IMR-90 (cell line): Measurements from ENCODE around the gene PDCD11. TPM values are rescaled to one million over a fixed set of nuclear protein-coding genes. Genes with fewer than 3 reads are reported as not detected.

Experiments used
- ATAC-seq: fragments of 200-7000 bp; cut with Tn5 transposase; 2 replicates; pipeline ENCODE4 v1.9.1; 2020; ENCODE audit warnings: low read depth, mild to moderate bottlenecking, moderate library complexity
- BruUV-seq: library from RNA; stranded (reverse); fragments of 400-500 nt; replicated peaks from 2 replicates; lab custom pipeline; 2021; lab: Mats Ljungman, UMichigan
- CTCF ChIA-PET: fragments of 300-600 bp; formaldehyde crosslinking; extraction: SDS; loops from one replicate; lab custom pipeline; 2021; ENCODE audit warnings: antibody characterized with exemption; lab: Yijun Ruan, JAX
- POLR2A ChIA-PET: fragments of 300-600 bp; sonication (Branson Sonifier 250); formaldehyde crosslinking; loops from one replicate; lab custom pipeline; 2022; ENCODE audit warnings: antibody characterized with exemption; ENCODE audit not compliant: unreplicated experiment; lab: Charles Lee
- DNase-seq: peaks from one replicate; pipeline ENCODE4 v3.0.0; 2013
- H2AFZ ChIP-seq: replicated peaks from 2 replicates; pipeline ENCODE3; 2013; ENCODE audit warnings: low read length, mild to moderate bottlenecking; ENCODE audit not compliant: poor library complexity
- H2AK5ac ChIP-seq: 2 replicates; pipeline ENCODE4 v1.6.1; 2013; ENCODE audit warnings: low read depth, low read length, inconsistent platforms
- H2AK9ac ChIP-seq: replicated peaks from 2 replicates; pipeline ENCODE3; 2013; ENCODE audit warnings: mild to moderate bottlenecking, low read depth, low read length, moderate library complexity; ENCODE audit not compliant: poor library complexity
- H2BK120ac ChIP-seq: 2 replicates; pipeline ENCODE4 v1.6.1; 2013; ENCODE audit warnings: low read depth, low read length, inconsistent platforms
- H2BK15ac ChIP-seq: 3 replicates; pipeline ENCODE4 v1.6.1; 2013; ENCODE audit warnings: low read depth, low read length, inconsistent platforms
- H2BK20ac ChIP-seq: 2 replicates; pipeline ENCODE4 v1.6.1; 2013; ENCODE audit warnings: low read depth, mild to moderate bottlenecking, inconsistent platforms, low read length, moderate library complexity
- H2BK5ac ChIP-seq: 2 replicates; pipeline ENCODE4 v1.6.1; 2013; ENCODE audit warnings: mild to moderate bottlenecking, low read depth, low read length, inconsistent platforms; ENCODE audit not compliant: poor library complexity, severe bottlenecking
- H3K14ac ChIP-seq: replicated peaks from 2 replicates; pipeline ENCODE4 v1.6.1; 2013; ENCODE audit warnings: low read depth, low read length, inconsistent platforms
- H3K18ac ChIP-seq: 2 replicates; pipeline ENCODE4 v1.6.1; 2013; ENCODE audit warnings: low read depth, low read length, control low read depth
- H3K23ac ChIP-seq: 2 replicates; pipeline ENCODE4 v1.6.1; 2013; ENCODE audit warnings: low read depth, low read length, inconsistent platforms
- H3K27ac ChIP-seq: 2 replicates; pipeline ENCODE4 v1.5.1; 2013; ENCODE audit warnings: mild to moderate bottlenecking, control low read depth, low read length; ENCODE audit not compliant: insufficient read depth
- H3K27me3 ChIP-seq: 2 replicates; pipeline ENCODE4 v1.6.1; 2013; ENCODE audit warnings: low read length; ENCODE audit not compliant: control insufficient read depth, insufficient read depth
- H3K36me3 ChIP-seq: 2 replicates; pipeline ENCODE4 v1.6.1; 2013; ENCODE audit warnings: low read length, mixed read lengths; ENCODE audit not compliant: control insufficient read depth, insufficient read depth
- H3K4ac ChIP-seq: 2 replicates; pipeline ENCODE4 v1.6.1; 2013; ENCODE audit warnings: low read depth, low read length, inconsistent platforms
- H3K4me1 ChIP-seq: 2 replicates; pipeline ENCODE4 v1.6.1; 2013; ENCODE audit warnings: low read length, mixed read lengths; ENCODE audit not compliant: control insufficient read depth, insufficient read depth
- H3K4me2 ChIP-seq: 2 replicates; pipeline ENCODE4 v1.6.1; 2013; ENCODE audit warnings: low read depth, mild to moderate bottlenecking, control low read depth, low read length, moderate library complexity
- H3K4me3 ChIP-seq: 2 replicates; pipeline ENCODE4 v1.5.1; 2013; ENCODE audit warnings: low read depth, mild to moderate bottlenecking, control low read depth, low read length, moderate library complexity; ENCODE audit not compliant: insufficient read depth
- H3K56ac ChIP-seq: 2 replicates; pipeline ENCODE4 v1.6.1; 2013; ENCODE audit warnings: low read length, inconsistent platforms; ENCODE audit not compliant: insufficient read depth; ENCODE audit errors: extremely low read depth
- H3K79me1 ChIP-seq, 2 experiments: 2 replicates each; pipeline ENCODE4 v1.6.1; 2013; ENCODE audit warnings: low read length in 2 of 2, inconsistent platforms in 1 of 2, low read depth in 1 of 2
- H3K9ac ChIP-seq: 2 replicates; pipeline ENCODE4 v1.6.1; 2013; ENCODE audit warnings: low read depth, low read length, control low read depth
- H3K9me1 ChIP-seq: 2 replicates; pipeline ENCODE4 v1.6.1; 2013; ENCODE audit warnings: low read length, inconsistent platforms; ENCODE audit not compliant: insufficient read depth
- H3K9me3 ChIP-seq: 2 replicates; pipeline ENCODE4 v1.6.1; 2013; ENCODE audit warnings: low read length; ENCODE audit not compliant: control insufficient read depth, insufficient read depth
- H4K20me1 ChIP-seq: 2 replicates; pipeline ENCODE4 v1.6.1; 2013; ENCODE audit warnings: low read length, inconsistent platforms; ENCODE audit not compliant: insufficient read depth
- H4K5ac ChIP-seq: 2 replicates; pipeline ENCODE4 v1.6.1; 2013; ENCODE audit warnings: mild to moderate bottlenecking, low read depth, low read length, control low read depth
- H4K8ac ChIP-seq, 2 experiments: 2 replicates each; pipeline ENCODE4 v1.6.1; 2013; ENCODE audit warnings: low read depth in 2 of 2, low read length in 2 of 2, control low read depth in 1 of 2, inconsistent platforms in 1 of 2
- H4K91ac ChIP-seq: 2 replicates; pipeline ENCODE4 v1.6.1; 2013; ENCODE audit warnings: low read depth, low read length, inconsistent platforms; ENCODE audit not compliant: insufficient read depth
- BHLHE40 ChIP-seq: fragments of 150-350 bp; IDR thresholded peaks from 2 replicates; pipeline ENCODE4 v1.6.1; 2016; ENCODE audit warnings: mild to moderate bottlenecking, low read depth, low read length
- FOS ChIP-seq: fragments of 150-350 bp; IDR thresholded peaks from 2 replicates; pipeline ENCODE4 v1.6.1; 2016; ENCODE audit warnings: low read depth, low read length
- MAFK ChIP-seq: IDR thresholded peaks from 2 replicates; pipeline ENCODE4 v1.6.1; 2012; ENCODE audit warnings: low read depth, low read length, improper control_type of control experiment
- MAZ ChIP-seq: IDR thresholded peaks from 2 replicates; pipeline ENCODE4 v1.6.1; 2012; ENCODE audit warnings: low read depth, mild to moderate bottlenecking, low read length, improper control_type of control experiment, moderate library complexity, borderline replicate concordance
- MXI1 ChIP-seq: IDR thresholded peaks from 2 replicates; pipeline ENCODE4 v1.6.1; 2012; ENCODE audit warnings: low read depth, mild to moderate bottlenecking, low read length, moderate library complexity, borderline replicate concordance
- NFE2L2 ChIP-seq: fragments of 150-350 bp; IDR thresholded peaks from 2 replicates; pipeline ENCODE4 v1.6.1; 2016; ENCODE audit warnings: low read depth, mild to moderate bottlenecking, low read length
- POLR2A ChIP-seq: IDR thresholded peaks from 2 replicates; pipeline ENCODE4 v1.6.1; 2012; ENCODE audit warnings: mild to moderate bottlenecking, low read depth, low read length
- RCOR1 ChIP-seq: IDR thresholded peaks from 2 replicates; pipeline ENCODE4 v1.6.1; 2012; ENCODE audit warnings: mild to moderate bottlenecking, low read length, improper control_type of control experiment; ENCODE audit not compliant: insufficient replicate concordance
- RFX5 ChIP-seq: IDR thresholded peaks from 2 replicates; pipeline ENCODE4 v1.8.0; 2012; ENCODE audit warnings: low read depth, mild to moderate bottlenecking, low read length, moderate library complexity
- WGBS, 2 experiments: methylation state at CpG; one replicate each; pipeline versions ENCODE4 v1.1.5 to v1.1.7; 2013; ENCODE audit warnings: missing lambda C conversion rate in 2 of 2; ENCODE audit not compliant: insufficient read length in 1 of 2; ENCODE audit errors: extremely low coverage in 2 of 2; 5-methylcytosine and 5-hydroxymethylcytosine counted together
- dilution Hi-C: fragments of 300-500 bp; cut with HindIII; formaldehyde crosslinking; loops from one replicate; pipeline ENCODE4 v1.14.3; 2018; ENCODE audit warnings: low sequenced_read_pairs; ENCODE audit not compliant: unreplicated experiment
- in situ Hi-C: fragments of 300-500 bp; cut with MboI; formaldehyde crosslinking; loops from 3 replicates; pipeline ENCODE4 v1.14.3; 2019; ENCODE audit warnings: low sequenced_read_pairs, inconsistent platforms, mixed read lengths
- intact Hi-C: fragments of 100-400 bp; cut with micrococcal nuclease; formaldehyde crosslinking; loops from 2 replicates; pipeline ENCODE4 v1.10.0; 2022
- polyA plus RNA-seq, 3 experiments: library from polyadenylated mRNA; depleted of rRNA; stranded (reverse); fragments of >200 nt; gene quantifications; 2 replicates each; pipeline ENCODE4 v1.2.3, GENCODE V29; 2012; ENCODE audit warnings: low replicate concordance in 1 of 3
- total RNA-seq: library from RNA; depleted of rRNA; stranded (reverse); fragments of >200 nt; gene quantifications from 2 replicates; pipeline ENCODE4 v1.2.3, GENCODE V29; 2012
- TF ChIP-seq, protein P1 (sequence below): conservative IDR thresholded peaks from 2 replicates; pipeline ENCODE4 v1.5.1; 2012; ENCODE audit warnings: mild to moderate bottlenecking, low read depth, low read length, improper control_type of control experiment
- TF ChIP-seq, protein P2 (sequence below): fragments of 150-350 bp; IDR thresholded peaks from 2 replicates; pipeline ENCODE4 v1.6.1; 2017; ENCODE audit warnings: mild to moderate bottlenecking, antibody characterized with exemption, low read length, low read depth

Gene PDCD11
- total and polyA plus RNA-seq, 2 of the 4 experiments (the other 2 are of a cell fraction): 20.4 to 56.8 TPM

DNA sequence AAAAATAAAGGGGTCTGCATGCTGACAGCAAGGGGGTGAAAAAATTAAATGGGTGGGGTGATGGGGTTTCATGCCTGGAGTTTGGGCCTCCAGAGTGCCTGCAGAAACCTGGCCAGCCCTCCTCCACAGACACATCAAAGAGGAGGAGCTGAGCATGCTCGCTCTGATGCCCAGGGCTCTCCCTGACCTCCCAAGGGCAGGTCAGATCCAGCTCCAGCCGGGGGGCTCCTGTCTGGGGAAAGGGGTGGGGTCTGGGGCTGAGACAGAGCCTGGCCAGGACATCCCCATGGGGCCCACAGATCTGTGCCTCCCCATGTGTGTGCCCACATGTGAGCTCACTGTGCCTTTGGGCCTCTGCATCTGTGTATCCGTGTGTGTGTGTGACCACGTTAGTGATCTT lies 63.2 kb downstream of the PDCD11 start:
- H3K27me3 ChIP-seq: peaks cover 25% of the 10 kb centered on the region
- dilution Hi-C loops: no loop called here
- H3K9me1 ChIP-seq: no peaks in the 10 kb centered on the region; the same call in 1 of the 2 replicates
- no peaks in the 10 kb centered on the region for H3K79me1 ChIP-seq
- ATAC-seq (no peak), DNase-seq (no peak)
- H3K4me2 ChIP-seq: no peak overlapping the region
- H3K18ac ChIP-seq: no peak overlapping the region
- TF ChIP-seq RFX5 (no peak), FOS (no peak), MAZ (no peak), NFE2L2 (no peak), POLR2A (no peak), MXI1 (no peak), RCOR1 (no peak), MAFK (no peak), BHLHE40 (no peak)
- TF ChIP-seq, protein P1, sequence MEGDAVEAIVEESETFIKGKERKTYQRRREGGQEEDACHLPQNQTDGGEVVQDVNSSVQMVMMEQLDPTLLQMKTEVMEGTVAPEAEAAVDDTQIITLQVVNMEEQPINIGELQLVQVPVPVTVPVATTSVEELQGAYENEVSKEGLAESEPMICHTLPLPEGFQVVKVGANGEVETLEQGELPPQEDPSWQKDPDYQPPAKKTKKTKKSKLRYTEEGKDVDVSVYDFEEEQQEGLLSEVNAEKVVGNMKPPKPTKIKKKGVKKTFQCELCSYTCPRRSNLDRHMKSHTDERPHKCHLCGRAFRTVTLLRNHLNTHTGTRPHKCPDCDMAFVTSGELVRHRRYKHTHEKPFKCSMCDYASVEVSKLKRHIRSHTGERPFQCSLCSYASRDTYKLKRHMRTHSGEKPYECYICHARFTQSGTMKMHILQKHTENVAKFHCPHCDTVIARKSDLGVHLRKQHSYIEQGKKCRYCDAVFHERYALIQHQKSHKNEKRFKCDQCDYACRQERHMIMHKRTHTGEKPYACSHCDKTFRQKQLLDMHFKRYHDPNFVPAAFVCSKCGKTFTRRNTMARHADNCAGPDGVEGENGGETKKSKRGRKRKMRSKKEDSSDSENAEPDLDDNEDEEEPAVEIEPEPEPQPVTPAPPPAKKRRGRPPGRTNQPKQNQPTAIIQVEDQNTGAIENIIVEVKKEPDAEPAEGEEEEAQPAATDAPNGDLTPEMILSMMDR: no peak
- TF ChIP-seq, protein P2, sequence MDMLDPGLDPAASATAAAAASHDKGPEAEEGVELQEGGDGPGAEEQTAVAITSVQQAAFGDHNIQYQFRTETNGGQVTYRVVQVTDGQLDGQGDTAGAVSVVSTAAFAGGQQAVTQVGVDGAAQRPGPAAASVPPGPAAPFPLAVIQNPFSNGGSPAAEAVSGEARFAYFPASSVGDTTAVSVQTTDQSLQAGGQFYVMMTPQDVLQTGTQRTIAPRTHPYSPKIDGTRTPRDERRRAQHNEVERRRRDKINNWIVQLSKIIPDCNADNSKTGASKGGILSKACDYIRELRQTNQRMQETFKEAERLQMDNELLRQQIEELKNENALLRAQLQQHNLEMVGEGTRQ: no peak
- no peak overlapping the region for H3K23ac ChIP-seq
- H3K4ac ChIP-seq: no peak overlapping the region
- ChIA-PET CTCF (no interaction called here), POLR2A (no interaction called here)
- H2BK20ac ChIP-seq: no peak overlapping the region
- no CpG with 5 or more reads among the region's 4 CpGs for WGBS, 2 experiments
- H3K56ac ChIP-seq: no peak overlapping the region
- H2AK9ac ChIP-seq: no peak overlapping the region
- H3K14ac ChIP-seq: no peak overlapping the region
- in situ Hi-C loops: no loop called here
- intact Hi-C loops: no loop called here
- no peak overlapping the region for H4K8ac ChIP-seq
- H3K4me1 ChIP-seq: no peaks in the 10 kb centered on the region
- H2BK120ac ChIP-seq: no peak overlapping the region
- no peak overlapping the region for H3K4me3 ChIP-seq
- H3K9me3 ChIP-seq: no peaks in the 10 kb centered on the region
- H3K36me3 ChIP-seq: no peaks in the 10 kb centered on the region
- H2AFZ ChIP-seq: no peak overlapping the region
- no peak overlapping the region for H4K91ac ChIP-seq
- H3K9ac ChIP-seq: no peak overlapping the region
- H2AK5ac ChIP-seq: no peak overlapping the region
- no peaks in the 10 kb centered on the region for H4K20me1 ChIP-seq
- no peak overlapping the region for H2BK15ac ChIP-seq
- no TSS peak for BruUV-seq
- H3K27ac ChIP-seq: no peak overlapping the region
- no peak overlapping the region for H4K5ac ChIP-seq
- no peak overlapping the region for H2BK5ac ChIP-seq
